Liver (tissue), 3 donors: ENCODE measurements around the gene DPY19L2.
A peak's percentile ranks its signal among the peaks of the same experiment; 100 is the strongest.
"Not testable (repeated sequence)": the region's sequence is repeated elsewhere in the genome, so short reads cannot be mapped to it uniquely, and the experiment has no call there.

Experiments
- JUND ChIP-seq, 2 donors: IDR thresholded peaks; 2 replicates each; pipeline ENCODE4 v1.6.1; 2016; ENCODE audit warnings: antibody characterized with exemption in 2 of 2
- NR2F2 ChIP-seq: IDR thresholded peaks from 2 replicates; pipeline ENCODE4 v1.6.1; 2016; ENCODE audit warnings: antibody characterized with exemption
- RAD21 ChIP-seq, 2 donors: IDR thresholded peaks; 2 replicates each; pipeline ENCODE4 v1.6.1; 2016; ENCODE audit warnings: antibody characterized with exemption in 2 of 2, mild to moderate bottlenecking in 2 of 2
- RXRA ChIP-seq, 2 donors: IDR thresholded peaks; 2 replicates each; pipeline ENCODE4 v1.6.1; 2017 to 2018; ENCODE audit warnings: antibody characterized with exemption in 2 of 2, mild to moderate bottlenecking in 1 of 2
- SP1 ChIP-seq: IDR thresholded peaks from 2 replicates; pipeline ENCODE4 v1.6.1; 2018; ENCODE audit warnings: antibody characterized with exemption, mild to moderate bottlenecking
- TAF1 ChIP-seq: conservative IDR thresholded peaks from 2 replicates; pipeline ENCODE4 v1.6.1; 2016; ENCODE audit warnings: antibody characterized with exemption, mild to moderate bottlenecking
- YY1 ChIP-seq: IDR thresholded peaks from 2 replicates; pipeline ENCODE4 v1.6.1; 2016; ENCODE audit warnings: antibody characterized with exemption, mild to moderate bottlenecking
- TF ChIP-seq, protein P1 (sequence below): fragments of 150-350 bp; IDR thresholded peaks from 2 replicates; pipeline ENCODE4 v1.5.1; 2017; ENCODE audit warnings: improper control_type of control experiment, low read depth, low read length; ENCODE audit not compliant: missing input control
- TF ChIP-seq, protein P2 (sequence below): IDR thresholded peaks from 2 replicates; pipeline ENCODE4 v1.6.1; 2016; ENCODE audit warnings: antibody characterized with exemption
- TF ChIP-seq, protein P3 (sequence below): IDR thresholded peaks from 2 replicates; pipeline ENCODE4 v1.6.1; 2016; ENCODE audit warnings: antibody characterized with exemption, mild to moderate bottlenecking
- TF ChIP-seq, protein P4 (sequence below): IDR thresholded peaks from 2 replicates; pipeline ENCODE4 v1.6.1; 2016; ENCODE audit warnings: antibody characterized with exemption
- donor health status: healthy.
- donor health status: healthy.

DNA sequence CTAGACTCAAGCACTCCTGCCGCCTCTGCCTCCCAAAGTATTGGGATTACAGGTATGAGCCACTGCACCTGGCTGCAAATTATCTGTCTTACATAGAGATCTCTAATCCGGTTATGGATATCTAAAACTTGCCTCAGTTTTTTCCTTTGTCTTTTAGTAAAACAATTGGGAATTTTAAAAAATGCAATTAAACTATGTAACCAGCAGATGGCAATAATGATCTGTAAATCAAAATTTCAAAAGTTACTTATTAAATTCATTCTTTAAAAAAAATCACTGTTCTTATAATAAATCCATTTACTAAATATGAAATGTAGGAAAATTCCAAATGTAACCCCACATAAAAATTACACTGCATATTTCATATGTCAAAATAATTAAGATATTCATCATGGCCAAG is 4.3 kb upstream of the DPY19L2 start:
- TF ChIP-seq NR2F2; SP1; TAF1; RXRA (IDR thresholded peaks at IDR 0.05); JUND (IDR thresholded peaks at IDR 0.05); YY1: not testable (repeated sequence)
- TF ChIP-seq, protein P1, sequence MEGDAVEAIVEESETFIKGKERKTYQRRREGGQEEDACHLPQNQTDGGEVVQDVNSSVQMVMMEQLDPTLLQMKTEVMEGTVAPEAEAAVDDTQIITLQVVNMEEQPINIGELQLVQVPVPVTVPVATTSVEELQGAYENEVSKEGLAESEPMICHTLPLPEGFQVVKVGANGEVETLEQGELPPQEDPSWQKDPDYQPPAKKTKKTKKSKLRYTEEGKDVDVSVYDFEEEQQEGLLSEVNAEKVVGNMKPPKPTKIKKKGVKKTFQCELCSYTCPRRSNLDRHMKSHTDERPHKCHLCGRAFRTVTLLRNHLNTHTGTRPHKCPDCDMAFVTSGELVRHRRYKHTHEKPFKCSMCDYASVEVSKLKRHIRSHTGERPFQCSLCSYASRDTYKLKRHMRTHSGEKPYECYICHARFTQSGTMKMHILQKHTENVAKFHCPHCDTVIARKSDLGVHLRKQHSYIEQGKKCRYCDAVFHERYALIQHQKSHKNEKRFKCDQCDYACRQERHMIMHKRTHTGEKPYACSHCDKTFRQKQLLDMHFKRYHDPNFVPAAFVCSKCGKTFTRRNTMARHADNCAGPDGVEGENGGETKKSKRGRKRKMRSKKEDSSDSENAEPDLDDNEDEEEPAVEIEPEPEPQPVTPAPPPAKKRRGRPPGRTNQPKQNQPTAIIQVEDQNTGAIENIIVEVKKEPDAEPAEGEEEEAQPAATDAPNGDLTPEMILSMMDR, result not testable (repeated sequence)
- TF ChIP-seq, protein P2, sequence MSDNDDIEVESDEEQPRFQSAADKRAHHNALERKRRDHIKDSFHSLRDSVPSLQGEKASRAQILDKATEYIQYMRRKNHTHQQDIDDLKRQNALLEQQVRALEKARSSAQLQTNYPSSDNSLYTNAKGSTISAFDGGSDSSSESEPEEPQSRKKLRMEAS, result not testable (repeated sequence)
- peak; percentile 37 to 47 for TF ChIP-seq RAD21 (IDR thresholded peaks at IDR 0.05)
- TF ChIP-seq, protein P3, sequence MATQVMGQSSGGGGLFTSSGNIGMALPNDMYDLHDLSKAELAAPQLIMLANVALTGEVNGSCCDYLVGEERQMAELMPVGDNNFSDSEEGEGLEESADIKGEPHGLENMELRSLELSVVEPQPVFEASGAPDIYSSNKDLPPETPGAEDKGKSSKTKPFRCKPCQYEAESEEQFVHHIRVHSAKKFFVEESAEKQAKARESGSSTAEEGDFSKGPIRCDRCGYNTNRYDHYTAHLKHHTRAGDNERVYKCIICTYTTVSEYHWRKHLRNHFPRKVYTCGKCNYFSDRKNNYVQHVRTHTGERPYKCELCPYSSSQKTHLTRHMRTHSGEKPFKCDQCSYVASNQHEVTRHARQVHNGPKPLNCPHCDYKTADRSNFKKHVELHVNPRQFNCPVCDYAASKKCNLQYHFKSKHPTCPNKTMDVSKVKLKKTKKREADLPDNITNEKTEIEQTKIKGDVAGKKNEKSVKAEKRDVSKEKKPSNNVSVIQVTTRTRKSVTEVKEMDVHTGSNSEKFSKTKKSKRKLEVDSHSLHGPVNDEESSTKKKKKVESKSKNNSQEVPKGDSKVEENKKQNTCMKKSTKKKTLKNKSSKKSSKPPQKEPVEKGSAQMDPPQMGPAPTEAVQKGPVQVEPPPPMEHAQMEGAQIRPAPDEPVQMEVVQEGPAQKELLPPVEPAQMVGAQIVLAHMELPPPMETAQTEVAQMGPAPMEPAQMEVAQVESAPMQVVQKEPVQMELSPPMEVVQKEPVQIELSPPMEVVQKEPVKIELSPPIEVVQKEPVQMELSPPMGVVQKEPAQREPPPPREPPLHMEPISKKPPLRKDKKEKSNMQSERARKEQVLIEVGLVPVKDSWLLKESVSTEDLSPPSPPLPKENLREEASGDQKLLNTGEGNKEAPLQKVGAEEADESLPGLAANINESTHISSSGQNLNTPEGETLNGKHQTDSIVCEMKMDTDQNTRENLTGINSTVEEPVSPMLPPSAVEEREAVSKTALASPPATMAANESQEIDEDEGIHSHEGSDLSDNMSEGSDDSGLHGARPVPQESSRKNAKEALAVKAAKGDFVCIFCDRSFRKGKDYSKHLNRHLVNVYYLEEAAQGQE, result not testable (repeated sequence)
- TF ChIP-seq, protein P4, sequence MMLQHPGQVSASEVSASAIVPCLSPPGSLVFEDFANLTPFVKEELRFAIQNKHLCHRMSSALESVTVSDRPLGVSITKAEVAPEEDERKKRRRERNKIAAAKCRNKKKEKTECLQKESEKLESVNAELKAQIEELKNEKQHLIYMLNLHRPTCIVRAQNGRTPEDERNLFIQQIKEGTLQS, result not testable (repeated sequence)
